PC-3 (cell line): ENCODE data around the gene FAXDC2. TPM values are rescaled to one million over a fixed set of nuclear protein-coding genes. Genes with fewer than 3 reads are reported as not detected.

Source experiments
- ATAC-seq: fragments of 200-7000 bp; cut with Tn5 transposase; 2 replicates; pipeline ENCODE4 v1.9.1; 2020; ENCODE audit warnings: mild to moderate bottlenecking, moderate library complexity
- BruUV-seq: library from RNA; stranded (reverse); fragments of 400-500 nt; replicated peaks from 2 replicates; lab custom pipeline; 2021; lab: Mats Ljungman, UMichigan
- CTCF ChIA-PET: fragments of 300-600 bp; sonication (Branson Sonifier 250); formaldehyde crosslinking; loops from one replicate; lab custom pipeline; 2022; ENCODE audit warnings: antibody characterized with exemption; lab: Charles Lee
- POLR2A ChIA-PET: fragments of 300-600 bp; sonication (Branson Sonifier 250); formaldehyde crosslinking; loops from one replicate; lab custom pipeline; 2022; ENCODE audit warnings: antibody characterized with exemption; ENCODE audit not compliant: unreplicated experiment; lab: Charles Lee
- DNase-seq: peaks from one replicate; pipeline ENCODE4 v3.0.0-alpha.2; 2015
- H2AFZ ChIP-seq: fragments of 300-600 bp; sonication (generic); 2 replicates; pipeline ENCODE4 v1.6.0; 2016; ENCODE audit warnings: antibody characterized with exemption, low read length
- H3F3A ChIP-seq: fragments of 300-600 bp; sonication (generic); one replicate; pipeline ENCODE4 v1.6.0; 2017; ENCODE audit warnings: antibody characterized with exemption, low read length, control low read depth, mild to moderate bottlenecking; ENCODE audit not compliant: unreplicated experiment
- H3K27ac ChIP-seq: fragments of 300-600 bp; sonication (generic); 2 replicates; pipeline ENCODE4 v1.5.1; 2016; ENCODE audit warnings: mild to moderate bottlenecking, low read length
- H3K27me3 ChIP-seq: fragments of 300-600 bp; sonication (generic); 2 replicates; pipeline ENCODE4 v1.6.1; 2016; ENCODE audit warnings: low read length, mixed read lengths
- H3K36me3 ChIP-seq: fragments of 300-600 bp; sonication (generic); 2 replicates; pipeline ENCODE4 v1.6.1; 2016; ENCODE audit warnings: low read depth, mixed run types, low read length, mixed read lengths
- H3K4me1 ChIP-seq: fragments of 300-600 bp; sonication (generic); 2 replicates; pipeline ENCODE4 v1.5.1; 2016; ENCODE audit warnings: low read length; ENCODE audit not compliant: insufficient read depth
- H3K4me2 ChIP-seq: fragments of 300-600 bp; sonication (generic); 2 replicates; pipeline ENCODE4 v1.6.0; 2016; ENCODE audit warnings: low read length
- H3K4me3 ChIP-seq: fragments of 300-600 bp; sonication (generic); 2 replicates; pipeline ENCODE4 v1.5.1; 2016; ENCODE audit warnings: mild to moderate bottlenecking, low read length, mixed read lengths
- H3K79me2 ChIP-seq: fragments of 300-600 bp; sonication (generic); 2 replicates; pipeline ENCODE4 v1.6.1; 2017; ENCODE audit warnings: low read length, mixed read lengths
- H3K9ac ChIP-seq: fragments of 300-600 bp; sonication (generic); 2 replicates; pipeline ENCODE4 v1.6.0; 2016; ENCODE audit warnings: mild to moderate bottlenecking, low read length
- H3K9me2 ChIP-seq: fragments of 300-600 bp; sonication (generic); replicated peaks from 2 replicates; pipeline ENCODE4 v1.6.1; 2016; ENCODE audit warnings: mixed run types, low read length, mixed read lengths
- H3K9me3 ChIP-seq: fragments of 300-600 bp; sonication (generic); 2 replicates; pipeline ENCODE4 v1.6.1; 2016; ENCODE audit warnings: low read length, mixed read lengths
- H4K20me1 ChIP-seq: fragments of 300-600 bp; sonication (generic); 2 replicates; pipeline ENCODE4 v1.6.1; 2016; ENCODE audit warnings: low read length, mixed read lengths
- CTCF ChIP-seq: fragments of 300-600 bp; sonication (generic); conservative IDR thresholded peaks from 2 replicates; pipeline ENCODE4 v1.5.1; 2017; ENCODE audit warnings: antibody characterized with exemption, low read depth, mild to moderate bottlenecking, low read length
- EZH2 ChIP-seq: fragments of 300-600 bp; sonication (generic); IDR thresholded peaks from one replicate; pipeline ENCODE4 v1.6.1; 2017; ENCODE audit warnings: antibody characterized with exemption, mild to moderate bottlenecking, low read length; ENCODE audit not compliant: unreplicated experiment
- EZH2phosphoT487 ChIP-seq: fragments of 300-600 bp; sonication (generic); IDR thresholded peaks from 2 replicates; pipeline ENCODE4 v1.6.1; 2018; ENCODE audit warnings: mild to moderate bottlenecking, antibody characterized with exemption, low read length, borderline replicate concordance
- intact Hi-C: fragments of 100-400 bp; cut with micrococcal nuclease; formaldehyde crosslinking; loops from 2 replicates; pipeline ENCODE4 v1.9.0; 2023
- total RNA-seq: library from RNA; depleted of rRNA; stranded (reverse); fragments of >200 nt; gene quantifications from 2 replicates; pipeline ENCODE4 v1.2.3, GENCODE V29; 2014

The FAXDC2 gene
- total RNA-seq, 1 experiment from 2014 or later = not detected

GRCh38 chr5:154793599-154794524, 56.5 kb downstream of the FAXDC2 start:
- Histone ChIP-seq H3K79me2 (peaks cover 17% of the 10 kb centered on the region), H4K20me1 (no peaks in the 10 kb centered on the region), H3K27ac (no peak overlapping the region), H3K9ac (no peak overlapping the region), H3K27me3 (no peaks in the 10 kb centered on the region), H3K9me3 (no peaks in the 10 kb centered on the region), H3K4me3 (no peak overlapping the region), H3K4me1 (no peaks in the 10 kb centered on the region), H2AFZ (no peak overlapping the region), H3K36me3 (peaks cover 37% of the 10 kb centered on the region), H3K9me2 (no peaks in the 10 kb centered on the region), H3F3A (no peaks in the 10 kb centered on the region), H3K4me2 (no peak overlapping the region)
- POLR2A ChIA-PET = no interaction called here
- TF ChIP-seq EZH2phosphoT487 = no peak
- TF ChIP-seq EZH2 = no peak
- TF ChIP-seq CTCF = no peak
- no peak for DNase-seq
- CTCF ChIA-PET = no interaction called here
- no TSS peak for BruUV-seq
- ATAC-seq = no peak
- intact Hi-C loops = no loop called here

- no peak for ATAC-seq
- no TSS peak for BruUV-seq
- CTCF ChIA-PET = no interaction called here
- Histone ChIP-seq H3K4me2 (no peak overlapping the region), H2AFZ (no peak overlapping the region), H3K4me1 (no peaks in the 10 kb centered on the region), H4K20me1 (peaks cover 13% of the 10 kb centered on the region), H3K9me3 (no peaks in the 10 kb centered on the region), H3K36me3 (peaks cover 26% of the 10 kb centered on the region), H3K79me2 (peaks cover 40% of the 10 kb centered on the region), H3F3A (no peaks in the 10 kb centered on the region), H3K9me2 (no peaks in the 10 kb centered on the region), H3K4me3 (no peak overlapping the region), H3K27ac (no peak overlapping the region), H3K27me3 (no peaks in the 10 kb centered on the region), H3K9ac (no peak overlapping the region)
- POLR2A ChIA-PET = no interaction called here
- intact Hi-C loops = no loop called here
- DNase-seq = no peak
- TF ChIP-seq CTCF (no peak), EZH2phosphoT487 (no peak), EZH2 (no peak)
Observed at GRCh38 chr5:154791535-154791934, 58.9 kb downstream of the FAXDC2 start.

- Histone ChIP-seq H3K36me3 (peaks cover 12% of the 10 kb centered on the region; the same call in 1 of the 2 replicates), H3K27ac (no peak overlapping the region), H3F3A (no peaks in the 10 kb centered on the region), H3K9me2 (no peaks in the 10 kb centered on the region), H2AFZ (no peak overlapping the region), H3K4me3 (no peak overlapping the region), H4K20me1 (peaks cover 32% of the 10 kb centered on the region), H3K27me3 (no peaks in the 10 kb centered on the region), H3K9ac (no peak overlapping the region), H3K4me1 (no peaks in the 10 kb centered on the region), H3K79me2 (peaks cover 73% of the 10 kb centered on the region), H3K4me2 (no peak overlapping the region), H3K9me3 (no peaks in the 10 kb centered on the region)
- ChIA-PET CTCF (no interaction called here), POLR2A (no interaction called here)
- no peak for ATAC-seq
- intact Hi-C loops = no loop called here
- DNase-seq = no peak
- TF ChIP-seq EZH2phosphoT487 (no peak), CTCF (no peak), EZH2 (no peak)
- no TSS peak for BruUV-seq
Observed at GRCh38 chr5:154788212-154788611, 62.2 kb downstream of the FAXDC2 start.
